K562 (cell line): ENCODE measurements around the gene MTHFSD. TPM values are rescaled to one million over a fixed set of nuclear protein-coding genes. Genes with fewer than 3 reads are reported as not detected.

Source experiments
- ARID3B ChIP-seq: fragments of 250-450 bp; sonication (Bioruptor Pico); IDR thresholded peaks from 2 replicates; pipeline ENCODE4 v1.4.0; 2020; ENCODE audit warnings: borderline replicate concordance
- CHAMP1 ChIP-seq: fragments of 450-650 bp; IDR thresholded peaks from 2 replicates; pipeline ENCODE4 v1.6.1; 2016; ENCODE audit warnings: mild to moderate bottlenecking
- COPS2 ChIP-seq: fragments of 450-650 bp; conservative IDR thresholded peaks from 2 replicates; pipeline ENCODE4 v1.6.1; 2016; ENCODE audit warnings: mild to moderate bottlenecking, moderate library complexity
- CXXC5 ChIP-seq: fragments of 250-450 bp; sonication (Bioruptor Pico); IDR thresholded peaks from 2 replicates; pipeline ENCODE4 v1.8.0; 2022; ENCODE audit warnings: inconsistent platforms, mild to moderate bottlenecking, moderate library complexity
- FOS ChIP-seq: IDR thresholded peaks from 3 replicates; pipeline ENCODE4 v1.6.1; 2011; ENCODE audit not compliant: insufficient read length; ENCODE audit errors: extremely low read depth
- KDM2B ChIP-seq: fragments of 250-450 bp; sonication (Bioruptor Pico); IDR thresholded peaks from 2 replicates; pipeline ENCODE4 v1.8.0; 2021; ENCODE audit warnings: mild to moderate bottlenecking, moderate library complexity
- MTA2 ChIP-seq: fragments of 450-650 bp; IDR thresholded peaks from 2 replicates; pipeline ENCODE4 v1.6.1; 2016; ENCODE audit warnings: low read depth
- NKRF ChIP-seq: fragments of 450-650 bp; IDR thresholded peaks from 2 replicates; pipeline ENCODE4 v1.6.1; 2016; ENCODE audit warnings: borderline replicate concordance
- NRF1 ChIP-seq, 2 experiments: fragments of 450-650 bp; IDR thresholded peaks in 1 of 2; conservative IDR thresholded peaks in 1 of 2; 2 replicates each; pipeline ENCODE4 v1.6.1; 2014; ENCODE audit warnings: mild to moderate bottlenecking in 2 of 2
- PHF8 ChIP-seq: fragments of 200-600 bp; sonication (generic); IDR thresholded peaks from 2 replicates; pipeline ENCODE4 v1.6.1; 2012; ENCODE audit warnings: mixed run types, mild to moderate bottlenecking, inconsistent platforms, low read length, moderate library complexity, borderline replicate concordance
- SAFB2 ChIP-seq: fragments of 200-400 bp; formaldehyde crosslinking; IDR thresholded peaks from 2 replicates; pipeline ENCODE4 v1.6.1; 2018; ENCODE audit warnings: borderline replicate concordance, low read length, low read depth, moderate library complexity; ENCODE audit not compliant: severe bottlenecking
- ZNF277 ChIP-seq: fragments of 250-450 bp; sonication (Bioruptor Pico); IDR thresholded peaks from 2 replicates; pipeline ENCODE4 v1.8.0; 2022; ENCODE audit warnings: inconsistent platforms, mild to moderate bottlenecking, moderate library complexity, borderline replicate concordance
- ZNF512 ChIP-seq: IDR thresholded peaks from 2 replicates; pipeline ENCODE4 v1.6.1; 2016; ENCODE audit warnings: missing genetic modification characterization, missing compliant biosample characterization
- polyA plus RNA-seq, 8 experiments: library from polyadenylated mRNA; depleted of rRNA in 4 of 8; stranded (reverse) in 5 of 8; unstranded in 3 of 8; fragments of >200 nt; fragmentation: Nextera tagmentation in 2 of 8; fragmentation: Illumina TruSeq in 1 of 8; extraction: Ambion mirVana in 2 of 8; extraction: Trizol in 1 of 8; gene quantifications; 2 replicates each; pipeline versions ENCODE4 v1.2.1 to v1.2.3, GENCODE V29; 2011 to 2014; ENCODE audit warnings: inconsistent platforms in 1 of 8, missing spikeins in 1 of 8
- total RNA-seq, 7 experiments: library from RNA; depleted of rRNA in 6 of 7; stranded (reverse); fragments of >200 nt in 6 of 7; fragmentation: Illumina TruSeq in 2 of 7; extraction: Trizol in 2 of 7; gene quantifications; 2 replicates each; pipeline versions ENCODE4 v1.2.1 to v1.2.3, GENCODE V29; 2011 to 2021; ENCODE audit warnings: low replicate concordance in 1 of 7

The MTHFSD gene
- total and polyA plus RNA-seq, 9 of the 15 experiments (the other 6 are each of a cell fraction or from before 2014, with no cell fraction given), result 3.2 to 20.2 (median 12.0) TPM

- TF ChIP-seq CHAMP1, result no peak
- no peak for TF ChIP-seq PHF8
- TF ChIP-seq COPS2, result no peak
- no peak for TF ChIP-seq ARID3B
- TF ChIP-seq ZNF512 (tag), result no peak
- TF ChIP-seq KDM2B, result no peak
- TF ChIP-seq NRF1 (conservative IDR thresholded peaks at IDR 0.05 in 1 of 2, IDR thresholded peaks at IDR 0.05 in 1 of 2), result no peak
- TF ChIP-seq NKRF, result no peak
- TF ChIP-seq SAFB2, result no peak
- TF ChIP-seq MTA2, result no peak
- no peak for TF ChIP-seq FOS
- no peak for TF ChIP-seq CXXC5
- TF ChIP-seq ZNF277 (CRISPR knock-in tag), result no peak
Observed at GRCh38 chr16:86532526-86532815, 22.6 kb downstream of the MTHFSD start (continued).
